ENCODE data around the gene PSME1. TPM values are rescaled to one million over a fixed set of nuclear protein-coding genes. Genes with fewer than 3 reads are reported as not detected.

The PSME1 gene
- total and polyA plus RNA-seq, 11 donors = 87.3 to 331 (median 113) TPM

DNA sequence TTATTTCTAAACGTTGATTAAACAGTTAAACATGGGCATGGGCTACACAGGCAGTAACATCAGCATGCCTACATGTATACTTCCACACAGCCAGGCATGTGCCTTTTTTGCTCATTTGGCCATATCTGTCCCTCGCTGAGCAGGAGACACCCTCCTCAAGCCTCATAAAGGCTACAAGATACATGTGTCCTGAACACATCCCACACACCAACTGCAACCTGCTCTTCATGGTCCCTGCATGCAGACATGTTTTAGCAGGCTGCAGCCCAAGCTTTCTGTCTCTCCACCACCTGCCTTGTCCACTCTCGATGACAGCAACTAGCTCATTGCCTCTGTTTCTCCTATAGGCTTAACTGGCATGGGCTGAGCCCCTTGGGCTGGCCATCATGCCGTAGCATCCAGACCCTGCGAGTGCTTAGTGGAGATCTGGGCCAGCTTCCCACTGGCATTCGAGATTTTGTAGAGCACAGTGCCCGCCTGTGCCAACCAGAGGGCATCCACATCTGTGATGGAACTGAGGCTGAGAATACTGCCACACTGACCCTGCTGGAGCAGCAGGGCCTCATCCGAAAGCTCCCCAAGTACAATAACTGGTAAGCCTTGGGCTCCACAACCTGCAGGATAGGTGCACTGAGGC lies 39.3 kb upstream of the PSME1 start:
- DNase-seq (peak in 1 of 5 donors; percentile 14), ATAC-seq (no peak)
- TF ChIP-seq CTCF (IDR thresholded peaks at IDR 0.05) (no peak), POLR2A (IDR thresholded peaks at IDR 0.05) (no peak)
- intact Hi-C loops (cut with DNase I) = loop anchor here in 1 of 10 donors (10.0 kb wide), 1 partner anchor 112 kb away; the partner anchor contains the start of gene DHRS4L2
- no peak overlapping the region for H3K4me3 ChIP-seq
- H3K4me1 ChIP-seq = peaks cover 0 to 26% (median 14%) of the 10 kb centered on the region in 12 donors
- 88 to 96% (median 94%) methylated on average over 8 of the region's 8 CpGs for WGBS, 4 donors
- peaks cover 0 to 39% (median 0%) of the 10 kb centered on the region in 9 donors for H3K36me3 ChIP-seq
- no peak overlapping the region for H3K27ac ChIP-seq
- H3K9me3 ChIP-seq = no peaks in the 10 kb centered on the region
- no peaks in the 10 kb centered on the region for H3K27me3 ChIP-seq

- TF ChIP-seq CTCF (IDR thresholded peaks at IDR 0.05) (no peak), POLR2A (IDR thresholded peaks at IDR 0.05) (no peak)
- ATAC-seq (no peak), DNase-seq (peak in 1 of 5 donors; percentile 16)
- H3K4me1 ChIP-seq = peaks cover 0 to 21% (median 13%) of the 10 kb centered on the region in 12 donors
- intact Hi-C loops (cut with DNase I) = loop anchor here in 1 of 10 donors (10.0 kb wide), 1 partner anchor 114 kb away; the partner anchor contains the start of gene DHRS4L2
- H3K4me3 ChIP-seq = no peak overlapping the region
- no peaks in the 10 kb centered on the region for H3K27me3 ChIP-seq
- H3K27ac ChIP-seq = no peak overlapping the region
- peaks cover 0 to 54% (median 0%) of the 10 kb centered on the region in 9 donors for H3K36me3 ChIP-seq
- WGBS, 4 donors = 91 to 96% (median 96%) methylated on average over 8 to 16 of the region's 16 CpGs
- no peaks in the 10 kb centered on the region for H3K9me3 ChIP-seq
Measured at GRCh38 chr14:24098229-24098926, 37.6 kb upstream of the PSME1 start.

DNA sequence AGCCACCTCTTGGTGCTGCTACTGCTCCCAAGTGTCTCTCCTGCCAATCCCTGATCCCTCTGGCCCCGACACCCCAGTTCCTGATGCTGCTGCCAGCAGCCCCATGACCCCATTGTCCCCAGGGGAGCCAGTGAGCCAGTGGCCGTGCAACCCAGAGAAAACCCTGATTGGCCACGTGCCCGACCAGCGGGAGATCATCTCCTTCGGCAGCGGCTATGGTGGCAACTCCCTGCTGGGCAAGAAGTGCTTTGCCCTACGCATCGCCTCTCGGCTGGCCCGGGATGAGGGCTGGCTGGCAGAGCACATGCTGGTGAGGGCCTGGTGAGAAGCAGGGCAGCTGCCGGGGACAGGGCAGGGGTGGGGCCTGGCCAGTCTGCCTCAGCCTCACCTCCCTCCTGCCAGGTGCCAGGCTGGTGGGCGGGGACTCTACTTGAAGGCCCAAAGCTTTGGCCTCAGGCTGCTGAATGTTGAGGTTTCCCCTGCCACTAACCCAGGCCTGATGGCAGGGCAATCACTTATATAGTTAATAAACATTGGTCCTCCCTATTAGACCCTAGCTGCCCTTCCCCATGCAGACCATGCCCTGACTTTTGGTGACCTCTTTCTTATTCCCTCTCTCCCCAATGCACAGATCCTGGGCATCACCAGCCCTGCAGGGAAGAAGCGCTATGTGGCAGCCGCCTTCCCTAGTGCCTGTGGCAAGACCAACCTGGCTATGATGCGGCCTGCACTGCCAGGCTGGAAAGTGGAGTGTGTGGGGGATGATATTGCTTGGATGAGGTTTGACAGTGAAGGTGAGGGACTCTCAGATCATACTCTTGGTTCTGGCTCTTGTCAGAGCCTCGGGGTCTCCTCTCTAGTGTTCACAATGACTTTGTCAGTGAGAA lies 36.8 kb upstream of the PSME1 start:
- intact Hi-C loops (cut with DNase I) = loop anchor here in 1 of 10 donors (10.0 kb wide), 1 partner anchor 114 kb away; the partner anchor contains the start of gene DHRS4L2
- peaks cover 0 to 60% (median 0%) of the 10 kb centered on the region in 9 donors for H3K36me3 ChIP-seq
- H3K27ac ChIP-seq = no peak overlapping the region
- no peaks in the 10 kb centered on the region for H3K9me3 ChIP-seq
- TF ChIP-seq CTCF (IDR thresholded peaks at IDR 0.05) = no peak
- no peak for TF ChIP-seq POLR2A (IDR thresholded peaks at IDR 0.05)
- WGBS, 4 donors = 86 to 91% (median 88%) methylated on average over 17 of the region's 17 CpGs
- no peaks in the 10 kb centered on the region for H3K27me3 ChIP-seq
- no peak overlapping the region for H3K4me3 ChIP-seq
- peaks cover 0 to 16% (median 9%) of the 10 kb centered on the region in 12 donors for H3K4me1 ChIP-seq
- no peak for ATAC-seq
- DNase-seq = peak in 1 of 5 donors; percentile 22
